Endothelial cell of coronary artery (primary cell): ENCODE measurements around the gene MTMR10. TPM values are rescaled to one million over a fixed set of nuclear protein-coding genes. Genes with fewer than 3 reads are reported as not detected.

Experiments used
- total RNA-seq: library from RNA; depleted of rRNA; stranded (reverse); fragments of >200 nt; gene quantifications from 2 replicates; pipeline ENCODE4 v1.2.3, GENCODE V29; 2014

MTMR10 gene, protein sequence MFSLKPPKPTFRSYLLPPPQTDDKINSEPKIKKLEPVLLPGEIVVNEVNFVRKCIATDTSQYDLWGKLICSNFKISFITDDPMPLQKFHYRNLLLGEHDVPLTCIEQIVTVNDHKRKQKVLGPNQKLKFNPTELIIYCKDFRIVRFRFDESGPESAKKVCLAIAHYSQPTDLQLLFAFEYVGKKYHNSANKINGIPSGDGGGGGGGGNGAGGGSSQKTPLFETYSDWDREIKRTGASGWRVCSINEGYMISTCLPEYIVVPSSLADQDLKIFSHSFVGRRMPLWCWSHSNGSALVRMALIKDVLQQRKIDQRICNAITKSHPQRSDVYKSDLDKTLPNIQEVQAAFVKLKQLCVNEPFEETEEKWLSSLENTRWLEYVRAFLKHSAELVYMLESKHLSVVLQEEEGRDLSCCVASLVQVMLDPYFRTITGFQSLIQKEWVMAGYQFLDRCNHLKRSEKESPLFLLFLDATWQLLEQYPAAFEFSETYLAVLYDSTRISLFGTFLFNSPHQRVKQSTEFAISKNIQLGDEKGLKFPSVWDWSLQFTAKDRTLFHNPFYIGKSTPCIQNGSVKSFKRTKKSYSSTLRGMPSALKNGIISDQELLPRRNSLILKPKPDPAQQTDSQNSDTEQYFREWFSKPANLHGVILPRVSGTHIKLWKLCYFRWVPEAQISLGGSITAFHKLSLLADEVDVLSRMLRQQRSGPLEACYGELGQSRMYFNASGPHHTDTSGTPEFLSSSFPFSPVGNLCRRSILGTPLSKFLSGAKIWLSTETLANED
- 16.8 and 31.8 TPM in 2 replicates for total RNA-seq

DNA sequence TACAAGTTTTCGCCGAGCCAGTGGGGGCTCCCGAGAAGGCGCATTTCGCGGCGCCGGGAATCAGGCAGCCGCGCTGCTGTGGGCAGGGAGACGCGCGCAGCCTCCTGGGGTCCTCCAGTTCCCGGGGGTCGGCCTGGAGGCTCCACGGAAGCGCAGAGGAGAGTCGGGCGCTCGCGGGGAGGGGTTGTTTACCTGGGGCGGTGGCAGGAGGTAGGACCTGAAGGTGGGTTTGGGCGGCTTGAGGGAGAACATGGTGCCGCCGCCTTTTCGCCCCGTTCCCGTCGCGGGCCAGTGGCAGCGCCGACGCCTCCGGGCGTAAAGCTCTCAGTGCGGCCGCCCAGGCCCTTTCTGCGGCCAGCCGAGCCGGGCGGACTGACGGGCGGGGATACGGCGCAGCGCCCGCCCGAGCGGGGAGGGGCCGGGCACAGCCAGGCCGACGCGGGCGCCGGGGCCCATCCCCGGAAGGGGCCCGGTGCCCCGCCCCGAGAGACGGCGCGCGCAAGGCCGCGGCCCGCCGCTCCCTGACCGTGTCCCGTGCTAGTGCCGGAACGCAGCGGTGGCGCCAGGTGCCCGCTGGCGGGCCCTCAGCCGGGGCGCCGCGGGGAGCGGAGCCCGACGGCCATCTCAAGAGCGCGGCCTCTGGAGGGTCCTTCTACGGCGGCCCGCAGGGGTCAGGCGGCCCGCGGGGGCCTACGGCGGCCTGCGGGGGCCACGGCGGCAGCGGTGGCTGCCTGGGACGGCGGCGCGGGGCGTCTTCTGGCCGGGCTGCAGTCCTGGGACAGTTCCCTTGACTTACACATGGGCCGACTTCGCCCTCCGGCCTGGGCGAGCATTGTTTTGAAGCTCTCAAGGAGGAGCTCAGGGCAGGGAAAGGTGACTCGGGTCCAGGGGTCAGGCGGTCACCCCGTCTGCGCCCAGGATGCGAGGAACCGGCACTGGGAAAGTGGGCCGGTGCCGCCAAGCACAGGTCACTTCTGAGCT is at the start of gene MTMR10:
Gene MTMR10 (minus strand): TSS at position 374 of the 981 bp plus-strand sequence. CDS start 122 bp downstream, at position 252.

DNA sequence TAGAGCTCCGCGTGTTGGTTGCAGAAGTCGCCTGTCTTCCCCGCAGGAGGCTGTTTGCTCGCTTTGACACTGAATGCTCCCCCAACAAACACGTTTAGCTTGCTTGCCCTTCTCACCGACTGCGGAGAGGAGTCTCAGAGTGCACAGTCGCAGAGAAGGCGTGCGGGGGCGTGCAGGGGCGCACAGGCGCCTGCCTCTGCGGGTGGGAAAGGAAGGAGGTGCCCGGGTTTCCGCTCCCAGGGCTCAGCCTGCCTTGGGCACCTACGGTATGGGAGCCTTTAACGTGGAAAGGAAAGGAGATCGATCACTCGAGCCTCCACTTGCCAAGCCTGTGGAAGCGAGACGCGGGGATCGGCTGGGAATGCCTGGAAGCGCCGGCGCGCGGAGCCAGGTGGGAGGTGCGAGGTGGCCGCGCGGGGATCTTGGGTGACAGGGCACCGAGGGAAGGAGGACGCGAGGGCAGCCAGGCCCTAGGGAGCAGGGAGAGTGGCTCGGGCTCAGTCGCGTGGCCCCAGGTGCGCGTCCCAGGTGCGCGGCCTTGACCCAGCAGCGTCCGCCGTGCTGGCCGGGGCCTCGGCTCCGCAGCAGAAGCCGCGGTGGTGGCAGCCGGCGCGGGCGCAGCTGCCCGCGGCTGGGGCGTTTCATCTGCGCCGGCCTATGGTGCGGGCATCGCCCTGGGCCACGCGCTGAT is 87.8 kb downstream of the MTMR10 start, which contains the start of gene FAN1:
Gene FAN1 (plus strand): TSS at position 419 of the 691 bp plus-strand sequence. CDS start 749 bp downstream, outside the sequence.

Other genes starting within 250 kb of the MTMR10 start
- 10.5 and 21.8 TPM in 2 replicates for gene FAN1, start 87.7 kb downstream of the MTMR10 start, total RNA-seq
- gene TRPM1, start 110.1 kb upstream of the MTMR10 start, total RNA-seq = 0.19 and 0.27 TPM in 2 replicates